H9 (cell line): ENCODE data around the gene ZBTB44. TPM values are rescaled to one million over a fixed set of nuclear protein-coding genes. Genes with fewer than 3 reads are reported as not detected.

ENCODE experiments used
- DNase-seq: peaks from one replicate; pipeline ENCODE4 v3.0.0-alpha.2; 2017
- H2AFZ ChIP-seq: one replicate; pipeline ENCODE4 v1.6.1; 2013; ENCODE audit warnings: mild to moderate bottlenecking, low read length, control low read depth, moderate library complexity
- H2AK5ac ChIP-seq: 2 replicates; pipeline ENCODE4 v1.6.1; 2013; ENCODE audit warnings: low read length, control low read depth, mixed read lengths; ENCODE audit not compliant: insufficient read length
- H2BK120ac ChIP-seq: one replicate; pipeline ENCODE4 v1.6.1; 2013; ENCODE audit warnings: low read depth, mild to moderate bottlenecking, low read length, control low read depth, inconsistent platforms; ENCODE audit not compliant: poor library complexity, severe bottlenecking
- H2BK12ac ChIP-seq: 2 replicates; pipeline ENCODE4 v1.6.1; 2013; ENCODE audit warnings: low read length, control low read depth, mixed read lengths, low read depth; ENCODE audit not compliant: insufficient read length
- H2BK15ac ChIP-seq: 2 replicates; pipeline ENCODE4 v1.6.1; 2013; ENCODE audit warnings: low read depth, low read length, control low read depth
- H2BK20ac ChIP-seq: one replicate; pipeline ENCODE4 v1.6.1; 2013; ENCODE audit warnings: low read depth, mild to moderate bottlenecking, low read length, control low read depth, inconsistent platforms; ENCODE audit not compliant: poor library complexity, severe bottlenecking
- H2BK5ac ChIP-seq: 2 replicates; pipeline ENCODE4 v1.6.1; 2013; ENCODE audit warnings: low read length, control low read depth, mixed read lengths; ENCODE audit not compliant: insufficient read length
- H3K14ac ChIP-seq: 2 replicates; pipeline ENCODE4 v1.6.1; 2013; ENCODE audit warnings: low read length, control low read depth; ENCODE audit not compliant: insufficient read depth
- H3K18ac ChIP-seq: 2 replicates; pipeline ENCODE4 v1.6.1; 2013; ENCODE audit warnings: low read depth, mild to moderate bottlenecking, mixed read lengths, low read length, control low read depth; ENCODE audit not compliant: insufficient read length
- H3K23ac ChIP-seq: 2 replicates; pipeline ENCODE4 v1.6.1; 2013; ENCODE audit warnings: low read length, control low read depth, mixed read lengths, low read depth; ENCODE audit not compliant: insufficient read length
- H3K23me2 ChIP-seq: 2 replicates; pipeline ENCODE4 v1.6.1; 2013; ENCODE audit warnings: low read depth, mild to moderate bottlenecking, mixed read lengths, low read length, control low read depth; ENCODE audit not compliant: insufficient read length, poor library complexity, severe bottlenecking
- H3K27ac ChIP-seq: 2 replicates; pipeline ENCODE4 v1.5.1; 2013; ENCODE audit warnings: low read length, control low read depth, mixed read lengths, low read depth; ENCODE audit not compliant: insufficient read length
- H3K27me3 ChIP-seq: 2 replicates; pipeline ENCODE4 v1.6.1; 2013; ENCODE audit warnings: low read length, control low read depth, inconsistent platforms; ENCODE audit not compliant: insufficient read depth
- H3K4ac ChIP-seq: 2 replicates; pipeline ENCODE4 v1.6.1; 2013; ENCODE audit warnings: low read depth, mild to moderate bottlenecking, control low read depth, inconsistent platforms, low read length, moderate library complexity
- H3K4me1 ChIP-seq: 2 replicates; pipeline ENCODE4 v1.6.1; 2013; ENCODE audit warnings: low read length, control low read depth, inconsistent platforms; ENCODE audit not compliant: insufficient read depth
- H3K4me2 ChIP-seq: 2 replicates; pipeline ENCODE4 v1.6.1; 2013; ENCODE audit warnings: low read length, control low read depth, mixed read lengths; ENCODE audit not compliant: insufficient read length, insufficient read depth
- H3K56ac ChIP-seq: 2 replicates; pipeline ENCODE4 v1.6.1; 2013; ENCODE audit warnings: low read depth, mild to moderate bottlenecking, mixed read lengths, low read length, control low read depth; ENCODE audit not compliant: insufficient read length
- H3K79me1 ChIP-seq: 2 replicates; pipeline ENCODE4 v1.6.1; 2013; ENCODE audit warnings: low read depth, mild to moderate bottlenecking, moderate library complexity, low read length, control low read depth, inconsistent platforms; ENCODE audit not compliant: insufficient read depth, poor library complexity, severe bottlenecking
- H3K79me2 ChIP-seq: 2 replicates; pipeline ENCODE4 v1.6.1; 2013; ENCODE audit warnings: low read length, control low read depth, inconsistent platforms; ENCODE audit not compliant: insufficient read depth
- H3K9ac ChIP-seq: 2 replicates; pipeline ENCODE4 v1.6.1; 2013; ENCODE audit warnings: low read length, control low read depth, mixed read lengths; ENCODE audit not compliant: insufficient read length; ENCODE audit errors: extremely low read depth
- H3K9me3 ChIP-seq: one replicate; pipeline ENCODE4 v1.6.1; 2013; ENCODE audit warnings: low read depth, low read length, inconsistent platforms; ENCODE audit not compliant: control insufficient read depth
- H3T11ph ChIP-seq: one replicate; pipeline ENCODE4 v1.6.1; 2013; ENCODE audit warnings: mild to moderate bottlenecking, low read length, control low read depth, inconsistent platforms
- H4K20me1 ChIP-seq: one replicate; pipeline ENCODE4 v1.6.1; 2013; ENCODE audit not compliant: control insufficient read depth, insufficient read length, insufficient read depth
- H4K5ac ChIP-seq: 2 replicates; pipeline ENCODE4 v1.6.1; 2013; ENCODE audit warnings: low read depth, mild to moderate bottlenecking, mixed read lengths, low read length, control low read depth; ENCODE audit not compliant: insufficient read length
- H4K8ac ChIP-seq: replicated peaks from 2 replicates; pipeline ENCODE4 v1.6.1; 2013; ENCODE audit warnings: low read length, control low read depth, mixed read lengths, low read depth; ENCODE audit not compliant: insufficient read length
- H4K91ac ChIP-seq: 2 replicates; pipeline ENCODE4 v1.6.1; 2013; ENCODE audit warnings: low read depth, mild to moderate bottlenecking, moderate library complexity, mixed read lengths, low read length, control low read depth; ENCODE audit not compliant: insufficient read length
- H3K27ac Mint-ChIP-seq, 3 experiments: 2 replicates in 2 of 3; 3 replicates in 1 of 3; pipeline ENCODE4 v1.8.0; 2020 to 2021; ENCODE audit warnings: mixed read lengths in 3 of 3, mild to moderate bottlenecking in 1 of 3, moderate library complexity in 1 of 3
- H3K27me3 Mint-ChIP-seq: 2 replicates; pipeline ENCODE4 v1.8.0; 2021; ENCODE audit warnings: low read depth, mild to moderate bottlenecking, moderate library complexity, mixed read lengths
- H3K36me3 Mint-ChIP-seq, 3 experiments: 2 replicates in 2 of 3; 3 replicates in 1 of 3; pipeline ENCODE4 v1.8.0; 2020 to 2021; ENCODE audit warnings: low read depth in 3 of 3, mixed read lengths in 3 of 3; ENCODE audit not compliant: insufficient read depth in 1 of 3
- H3K4me1 Mint-ChIP-seq, 2 experiments: 2 replicates each; pipeline ENCODE4 v1.8.0; 2020; ENCODE audit warnings: mixed read lengths in 2 of 2
- H3K4me3 Mint-ChIP-seq, 2 experiments: 2 replicates in 1 of 2; 3 replicates in 1 of 2; pipeline ENCODE4 v1.8.0; 2020 to 2021; ENCODE audit warnings: mild to moderate bottlenecking in 2 of 2, mixed read lengths in 2 of 2, moderate library complexity in 1 of 2
- H3K9me3 Mint-ChIP-seq, 2 experiments: 2 replicates in 1 of 2; 3 replicates in 1 of 2; pipeline ENCODE4 v1.8.0; 2020; ENCODE audit warnings: mild to moderate bottlenecking in 2 of 2, mixed read lengths in 2 of 2, moderate library complexity in 1 of 2
- WGBS: extraction: QIAGEN DNeasy Blood & Tissue Kit; methylation state at CpG from one replicate; pipeline ENCODE4 v1.1.7; 2013; ENCODE audit warnings: missing lambda C conversion rate, low lambda C conversion rate, mixed read lengths; ENCODE audit not compliant: insufficient read length; ENCODE audit errors: extremely low coverage; 5-methylcytosine and 5-hydroxymethylcytosine counted together
- total RNA-seq: library from RNA; stranded (reverse); gene quantifications from 2 replicates; pipeline ENCODE4 v1.2.1, GENCODE V29; 2021
- TF ChIP-seq, protein P1 (sequence below): fragments of 200-600 bp; sonication (generic); conservative IDR thresholded peaks from 3 replicates; pipeline ENCODE4 v1.8.0; 2021; ENCODE audit warnings: antibody characterized with exemption, mild to moderate bottlenecking

ZBTB44 gene
- total RNA-seq, 1 experiment from 2014 or later: 67.7 TPM

DNA sequence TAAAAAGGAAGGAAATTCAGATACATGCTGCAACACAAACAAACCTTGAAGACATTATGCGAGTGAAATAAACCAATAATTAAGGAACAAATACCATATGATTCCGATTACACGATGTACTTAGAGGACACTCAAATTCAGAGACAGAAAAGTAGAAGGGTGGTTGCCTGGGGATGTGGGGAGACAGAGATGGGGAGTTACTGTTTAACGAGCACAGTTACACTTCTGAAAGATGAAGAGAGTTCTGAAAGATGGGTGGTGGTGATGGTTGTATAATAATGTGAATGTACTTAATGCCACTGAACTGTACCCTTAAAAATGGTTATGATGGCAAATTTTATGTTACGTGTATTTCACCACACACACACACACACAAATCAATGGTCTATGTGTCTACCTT lies 14.7 kb downstream of the ZBTB44 start:
- H2BK15ac ChIP-seq: no peak overlapping the region
- H4K20me1 ChIP-seq: no peaks in the 10 kb centered on the region
- H2BK12ac ChIP-seq: no peak overlapping the region
- no peaks in the 10 kb centered on the region for H3K27me3 ChIP-seq
- Mint-ChIP-seq H3K27ac (peak overlapping the region in 1 of 3 experiments; percentile 0; a peak in 1 of 7 replicates), H3K27me3 (no peaks in the 10 kb centered on the region), H3K4me3 (no peak overlapping the region), H3K9me3 (peaks cover 3% of the 10 kb centered on the region in 2 experiments; a peak in 4 of 5 replicates), H3K36me3 (peaks cover 5 to 29% (median 13%) of the 10 kb centered on the region in 3 experiments; a peak in 6 of 7 replicates), H3K4me1 (peaks cover 47 to 48% of the 10 kb centered on the region in 2 experiments)
- TF ChIP-seq, protein P1, sequence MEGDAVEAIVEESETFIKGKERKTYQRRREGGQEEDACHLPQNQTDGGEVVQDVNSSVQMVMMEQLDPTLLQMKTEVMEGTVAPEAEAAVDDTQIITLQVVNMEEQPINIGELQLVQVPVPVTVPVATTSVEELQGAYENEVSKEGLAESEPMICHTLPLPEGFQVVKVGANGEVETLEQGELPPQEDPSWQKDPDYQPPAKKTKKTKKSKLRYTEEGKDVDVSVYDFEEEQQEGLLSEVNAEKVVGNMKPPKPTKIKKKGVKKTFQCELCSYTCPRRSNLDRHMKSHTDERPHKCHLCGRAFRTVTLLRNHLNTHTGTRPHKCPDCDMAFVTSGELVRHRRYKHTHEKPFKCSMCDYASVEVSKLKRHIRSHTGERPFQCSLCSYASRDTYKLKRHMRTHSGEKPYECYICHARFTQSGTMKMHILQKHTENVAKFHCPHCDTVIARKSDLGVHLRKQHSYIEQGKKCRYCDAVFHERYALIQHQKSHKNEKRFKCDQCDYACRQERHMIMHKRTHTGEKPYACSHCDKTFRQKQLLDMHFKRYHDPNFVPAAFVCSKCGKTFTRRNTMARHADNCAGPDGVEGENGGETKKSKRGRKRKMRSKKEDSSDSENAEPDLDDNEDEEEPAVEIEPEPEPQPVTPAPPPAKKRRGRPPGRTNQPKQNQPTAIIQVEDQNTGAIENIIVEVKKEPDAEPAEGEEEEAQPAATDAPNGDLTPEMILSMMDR: no peak
- H3K14ac ChIP-seq: no peak overlapping the region
- no peak overlapping the region for H4K8ac ChIP-seq
- DNase-seq: no peak
- peaks cover 10% of the 10 kb centered on the region for H3K79me1 ChIP-seq
- H2AK5ac ChIP-seq: no peak overlapping the region
- no peak overlapping the region for H3K23ac ChIP-seq
- no peak overlapping the region for H2BK120ac ChIP-seq
- H3K56ac ChIP-seq: no peak overlapping the region
- no peak overlapping the region for H2AFZ ChIP-seq
- no peak overlapping the region for H4K91ac ChIP-seq
- no peak overlapping the region for H3K4me2 ChIP-seq
- no peaks in the 10 kb centered on the region for H3K9me3 ChIP-seq
- H3K9ac ChIP-seq: no peak overlapping the region
- H3K27ac ChIP-seq: no peak overlapping the region
- no peak overlapping the region for H2BK5ac ChIP-seq
- no CpG with 5 or more reads among the region's 5 CpGs for WGBS
- H3K4me1 ChIP-seq: peaks cover 6% of the 10 kb centered on the region
- H3K4ac ChIP-seq: no peak overlapping the region
- no peak overlapping the region for H3T11ph ChIP-seq
- H3K23me2 ChIP-seq: no peaks in the 10 kb centered on the region
- H3K18ac ChIP-seq: no peak overlapping the region
- H4K5ac ChIP-seq: no peak overlapping the region
- peaks cover 28% of the 10 kb centered on the region; the same call in 1 of the 2 replicates for H3K79me2 ChIP-seq
- no peak overlapping the region for H2BK20ac ChIP-seq
